HuH-7.5 (cell line): ENCODE data around the gene TREM1.

Experiments used
- DNase-seq: peaks from one replicate; pipeline ENCODE4 v3.0.0; 2011; ENCODE audit warnings: low spot score

Gene TREM1

DNA sequence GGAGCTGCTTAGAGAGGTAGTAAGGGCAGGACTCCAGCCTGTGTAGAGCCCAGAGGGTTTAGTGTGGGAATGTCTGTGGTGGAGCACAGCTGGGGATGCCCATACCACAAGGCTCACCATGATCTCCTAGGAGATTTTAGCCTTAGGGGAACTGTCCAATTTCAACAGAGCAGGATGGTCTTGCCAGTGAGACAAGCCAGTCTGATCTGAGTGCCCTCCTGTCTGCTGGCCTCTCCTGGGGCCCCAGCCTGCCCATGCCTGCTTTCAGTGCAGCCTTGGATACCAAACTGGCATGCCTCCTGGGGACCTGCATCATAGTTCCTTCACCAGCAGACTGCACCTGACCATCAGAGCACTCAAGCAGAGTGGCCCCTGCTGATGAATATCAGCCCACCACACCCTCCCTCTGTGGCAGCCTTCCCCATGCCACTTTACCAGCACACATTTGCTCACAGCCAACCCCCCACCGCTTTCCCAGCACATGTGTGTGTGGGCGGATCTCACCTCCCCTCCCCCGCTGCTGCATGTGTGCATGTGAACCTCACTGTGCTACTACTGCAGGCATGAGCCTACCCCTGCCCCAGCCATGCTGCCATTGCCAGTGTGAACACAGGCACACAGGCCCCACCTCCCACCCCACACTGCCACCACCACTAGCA, 7.9 kb upstream of the TREM1 start:
- no peak for DNase-seq

DNA sequence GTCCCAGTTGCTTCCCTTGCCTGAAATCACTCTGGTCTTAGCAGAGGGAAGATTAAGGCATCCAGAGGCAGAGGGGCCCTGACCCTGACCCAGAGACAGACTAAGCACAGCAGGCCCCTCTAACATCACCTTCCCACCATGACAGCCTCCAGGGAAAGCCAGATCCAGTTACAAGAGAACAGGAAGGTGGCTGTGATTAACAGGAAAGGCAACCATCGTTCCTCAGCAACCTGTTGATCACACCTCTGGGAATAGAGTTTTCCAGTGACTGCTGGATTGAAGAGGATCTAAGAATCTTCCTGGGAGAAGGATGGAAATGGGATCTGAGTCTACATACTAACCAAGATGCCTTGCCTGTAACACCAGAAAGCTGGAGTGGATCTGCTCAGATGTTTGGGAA, 5.2 kb upstream of the TREM1 start:
- no peak for DNase-seq

DNA sequence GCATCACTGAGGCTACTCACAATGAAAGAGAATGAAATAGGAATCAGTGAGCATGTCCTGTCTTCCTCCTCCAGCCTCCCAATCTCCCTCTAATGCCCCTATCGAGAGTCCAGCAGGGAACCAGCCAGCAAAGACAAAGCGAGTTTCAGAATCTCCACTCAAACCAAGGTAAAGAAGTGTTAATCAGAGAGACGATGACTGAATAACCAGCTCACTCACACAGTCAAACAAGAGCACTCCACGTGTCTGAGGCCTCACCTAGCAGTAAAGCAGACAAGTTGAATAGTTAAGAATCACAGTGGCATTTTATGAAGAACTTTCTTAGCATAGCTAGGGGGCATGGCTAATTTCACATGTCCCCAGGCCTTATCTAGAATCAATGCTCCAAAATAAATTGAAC, 3.3 kb upstream of the TREM1 start:
- DNase-seq = no peak

DNA sequence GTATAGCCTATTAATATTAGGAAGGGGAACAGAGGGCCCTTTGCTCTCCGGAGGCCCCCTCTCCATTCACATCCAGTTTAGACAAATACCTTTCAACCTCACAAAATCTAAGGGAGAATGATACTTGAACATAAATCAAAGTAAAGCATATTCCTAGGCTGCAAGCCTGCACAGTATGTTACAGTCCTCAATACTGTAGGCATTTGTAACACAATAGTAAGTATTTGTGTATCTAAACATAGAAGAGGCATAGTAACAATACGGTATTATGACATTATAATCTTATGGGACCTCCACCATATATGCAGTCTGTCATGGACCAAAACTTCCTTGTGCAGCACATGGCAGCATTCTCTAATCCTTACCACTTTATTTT, 2.3 kb upstream of the TREM1 start:
- DNase-seq = no peak

DNA sequence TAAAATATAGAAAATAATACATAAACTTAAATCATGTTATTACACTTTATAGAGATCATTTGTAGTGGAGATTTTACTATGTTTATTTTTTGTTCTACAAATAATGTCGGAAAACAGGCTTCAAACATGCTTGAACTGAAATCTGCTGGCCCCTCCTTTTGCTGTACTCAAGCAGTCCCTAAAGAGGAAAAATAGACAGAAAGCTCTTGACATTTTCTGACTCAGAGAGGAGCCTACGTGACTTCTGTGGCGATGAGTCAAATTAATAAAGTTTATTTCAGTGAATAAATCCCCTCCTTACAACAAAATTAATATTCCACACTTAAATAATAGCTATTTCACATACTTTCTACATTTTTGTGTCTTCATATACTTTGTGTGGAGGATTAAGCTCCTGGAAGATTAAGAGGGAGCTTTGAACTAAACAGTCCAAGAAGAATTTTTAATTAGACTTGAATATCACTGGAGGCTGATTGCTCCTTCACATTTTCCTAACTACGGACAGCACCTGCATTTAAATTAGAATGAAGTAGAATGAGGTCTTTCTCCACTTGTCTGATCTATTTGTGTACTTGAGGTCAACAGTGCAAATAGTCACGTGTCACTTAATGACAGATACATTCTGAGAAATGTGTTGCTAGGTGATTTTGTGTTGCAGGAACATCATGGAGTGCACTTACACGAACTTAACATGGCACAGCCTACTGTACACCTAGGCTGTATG, 1.7 kb upstream of the TREM1 start:
- no peak for DNase-seq

DNA sequence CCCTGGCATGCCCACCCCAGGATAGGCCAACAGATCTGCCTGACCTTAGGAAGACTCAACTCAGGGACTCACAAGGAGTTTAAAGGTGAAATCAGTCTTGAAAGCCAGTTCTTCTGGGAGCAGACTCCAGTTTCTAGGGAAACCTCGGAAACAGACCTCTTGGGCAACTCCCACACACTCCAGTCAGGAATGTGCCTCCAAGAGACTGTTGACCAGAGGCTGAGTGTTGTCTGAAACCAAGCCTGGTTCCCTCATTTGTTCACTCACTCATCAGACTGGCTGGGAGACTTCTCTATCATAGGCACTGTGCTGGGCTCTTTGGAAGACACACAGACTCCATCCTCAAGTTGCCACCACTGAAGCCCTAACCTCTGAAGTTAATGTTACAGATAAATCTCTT, 1.8 kb downstream of the TREM1 start:
- no peak for DNase-seq

DNA sequence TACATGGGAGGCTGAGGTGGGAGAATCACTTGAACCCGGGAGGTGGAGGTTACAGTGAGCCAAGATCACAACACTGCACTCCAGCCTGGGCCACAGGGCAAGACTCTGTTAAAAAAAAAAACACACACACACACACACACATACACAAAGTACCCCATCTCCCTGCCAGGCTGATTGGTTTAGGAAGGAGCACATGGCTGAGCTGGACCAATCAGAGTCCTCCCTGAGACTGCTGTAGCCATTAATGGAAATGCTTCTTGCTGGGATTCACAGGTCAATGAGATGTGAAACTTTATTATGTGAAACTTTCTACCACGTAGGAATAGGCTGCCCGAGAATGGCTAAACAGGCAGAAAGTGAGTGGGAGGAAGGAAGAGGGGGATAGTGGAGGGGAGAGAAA, 2.9 kb downstream of the TREM1 start:
- no peak for DNase-seq

DNA sequence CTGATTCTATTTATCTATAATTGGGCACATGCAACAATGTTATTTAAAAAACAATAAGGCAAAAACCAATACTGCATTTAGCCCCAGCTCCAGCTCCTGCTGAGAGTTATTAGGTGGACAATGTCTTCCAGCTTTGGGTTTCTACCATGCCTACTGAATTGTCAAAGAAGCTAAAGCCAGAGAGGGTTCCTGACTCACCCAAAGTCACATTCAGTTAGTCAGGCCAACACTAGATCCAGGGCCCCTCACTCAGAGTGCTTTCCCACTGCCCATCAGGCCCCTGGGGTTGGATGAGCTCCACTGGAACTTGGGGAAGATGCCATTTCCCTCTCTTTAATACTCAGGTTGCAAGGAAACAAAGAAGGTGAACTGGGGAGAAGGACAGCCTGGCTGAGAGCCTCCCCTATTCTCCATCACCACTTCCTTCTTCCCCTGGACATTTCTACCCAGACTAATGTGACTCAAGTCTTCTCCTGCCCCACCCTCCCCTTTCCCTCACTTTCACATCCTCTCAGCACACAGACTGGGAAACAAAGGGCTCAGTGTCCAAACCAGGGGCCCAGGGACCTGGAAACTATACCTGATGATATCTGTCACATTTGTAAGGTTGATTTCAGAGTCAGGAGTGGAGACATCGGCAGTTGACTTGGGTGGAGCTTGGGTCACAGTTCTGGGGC, 6.0 kb downstream of the TREM1 start:
- DNase-seq = no peak

DNA sequence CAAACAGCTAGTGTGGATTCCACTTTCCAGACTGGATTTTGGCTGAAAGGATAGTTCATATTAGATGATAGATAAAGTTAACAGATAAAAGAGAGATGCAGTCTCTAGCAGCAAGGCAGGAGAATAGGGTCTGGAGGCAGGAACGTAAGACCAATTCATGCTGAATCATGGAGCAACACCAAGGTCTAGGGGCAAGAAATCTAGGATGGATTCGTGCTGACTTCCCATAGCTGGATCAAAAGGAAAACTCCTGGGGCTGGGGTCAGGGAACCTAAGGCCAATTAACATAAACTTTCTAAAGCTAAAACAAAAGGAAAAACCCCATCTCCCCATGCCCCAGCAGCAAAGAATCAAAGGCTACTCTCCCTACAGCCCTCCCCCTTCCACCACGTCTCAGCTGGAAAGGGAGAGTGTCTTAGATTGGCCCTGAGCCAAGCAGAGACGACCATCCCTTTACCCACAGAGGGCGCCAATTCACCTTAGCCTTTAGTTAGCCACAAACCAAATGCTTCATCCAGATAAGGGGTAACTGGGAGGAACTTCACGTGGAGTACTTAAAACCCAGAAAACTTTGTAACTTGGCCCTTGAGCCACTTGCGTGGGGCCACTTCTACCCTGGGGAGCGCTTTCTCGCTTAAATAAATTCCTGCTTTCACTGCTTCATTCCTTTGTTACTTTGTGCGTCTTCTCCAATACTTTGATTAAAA, 7.6 kb downstream of the TREM1 start:
- DNase-seq = peak; percentile 22

DNA sequence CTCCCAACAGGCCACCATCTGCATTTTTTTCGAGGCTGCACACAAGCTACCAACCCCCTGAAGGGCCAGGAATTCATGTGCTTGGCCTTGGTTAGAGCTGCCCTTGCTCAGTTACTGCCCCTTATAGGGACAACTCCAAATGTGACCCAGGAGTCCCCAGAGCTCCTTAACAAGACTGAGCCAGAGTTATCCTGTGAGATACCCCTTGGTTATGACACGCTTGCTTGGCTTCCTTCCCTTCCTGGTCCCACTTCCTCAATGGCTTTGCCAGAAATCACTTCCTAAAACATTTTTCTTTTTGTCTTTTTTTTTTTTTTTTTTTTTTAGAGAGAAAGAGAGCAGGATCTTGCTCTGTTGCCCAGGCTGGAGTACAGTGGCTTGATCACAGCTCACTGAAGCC, 8.9 kb downstream of the TREM1 start:
- DNase-seq = no peak

DNA sequence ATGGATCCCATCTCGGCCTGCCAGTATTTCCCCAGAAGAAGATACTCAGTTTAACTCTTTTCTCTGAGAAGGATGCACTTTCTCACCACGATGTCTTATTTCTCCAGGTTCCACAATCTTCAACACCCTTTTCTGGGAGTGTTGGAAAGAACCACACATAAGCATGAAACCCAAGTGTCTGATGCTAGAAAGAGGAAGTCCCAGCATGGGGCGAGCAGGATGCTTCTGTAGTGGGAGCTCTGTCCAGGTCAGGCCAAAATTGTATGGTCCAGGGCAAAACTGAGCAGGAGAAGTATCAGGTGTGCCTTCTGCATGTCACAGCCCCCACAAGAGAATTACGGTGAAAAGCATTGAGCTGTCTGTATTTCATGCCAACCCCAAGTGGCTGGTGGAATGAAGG, 11.0 kb downstream of the TREM1 start:
- no peak for DNase-seq

DNA sequence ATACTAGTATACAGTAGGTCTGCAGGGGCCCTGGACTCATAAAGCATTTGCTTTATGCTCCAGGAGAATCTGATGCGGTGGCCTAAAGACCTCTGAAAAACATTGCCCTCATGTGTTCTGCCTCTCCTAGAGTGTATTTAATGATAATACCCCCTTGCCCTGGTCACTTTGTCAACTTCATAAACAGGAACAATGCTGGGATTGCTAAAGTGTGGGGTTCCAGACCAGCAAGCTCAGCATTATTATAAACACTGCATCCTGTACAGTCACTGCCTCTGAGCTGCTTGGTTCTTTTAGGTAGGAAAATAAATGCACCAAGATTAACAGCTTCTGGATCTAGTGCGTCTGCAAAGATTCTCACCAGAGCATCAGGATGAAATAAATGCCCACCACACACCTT, 12.2 kb downstream of the TREM1 start:
- no peak for DNase-seq

DNA sequence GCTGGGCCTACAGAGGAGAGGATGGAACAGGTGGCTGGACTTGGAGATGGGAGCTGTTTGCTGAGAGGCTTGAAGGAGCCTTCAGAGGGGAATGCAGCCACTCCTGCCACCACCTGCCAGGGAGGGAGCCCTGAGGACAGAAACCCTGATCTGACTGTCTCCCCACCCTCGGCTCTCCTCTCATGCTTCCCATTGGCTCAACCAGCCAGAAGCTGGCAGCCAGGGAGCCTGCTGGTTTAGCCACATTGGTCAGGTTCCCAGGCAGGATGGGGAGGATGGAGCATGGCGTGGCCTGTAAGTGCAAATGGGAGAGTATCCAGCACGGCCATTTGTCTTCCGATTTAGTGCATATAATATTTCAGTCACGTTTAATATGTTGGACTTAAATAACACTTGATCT, 12.8 kb downstream of the TREM1 start:
- no peak for DNase-seq

DNA sequence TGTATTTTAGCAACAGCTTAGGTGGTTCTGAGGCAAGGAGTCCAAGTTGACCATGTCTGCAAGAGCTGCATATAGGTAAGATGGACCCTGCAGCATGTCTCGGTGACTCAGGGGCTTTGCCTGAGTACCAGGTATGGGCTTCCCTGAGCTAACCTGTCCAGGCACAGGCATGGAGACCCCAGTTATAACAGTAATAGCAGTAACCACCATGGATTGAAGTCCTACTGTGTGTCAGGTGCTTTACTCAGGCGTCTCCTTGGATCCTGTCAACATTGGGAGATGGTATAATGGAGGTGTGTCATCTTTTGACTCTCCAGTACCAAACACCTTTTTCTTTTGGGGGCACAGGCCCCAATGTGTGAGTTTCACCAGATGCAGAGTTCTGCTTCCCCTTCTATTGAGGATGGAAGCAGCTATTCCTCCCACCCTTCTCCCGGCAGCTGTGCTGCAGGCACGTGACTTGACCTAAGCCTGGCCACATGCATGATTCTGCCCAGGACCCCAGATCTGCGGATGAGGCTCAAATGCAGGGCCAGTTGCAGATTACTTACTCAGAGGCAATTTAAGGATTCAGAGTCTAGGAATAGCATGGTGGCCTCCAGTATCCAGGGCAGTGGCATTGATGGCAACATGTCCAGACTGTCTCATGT, 13.8 kb downstream of the TREM1 start:
- DNase-seq = no peak

DNA sequence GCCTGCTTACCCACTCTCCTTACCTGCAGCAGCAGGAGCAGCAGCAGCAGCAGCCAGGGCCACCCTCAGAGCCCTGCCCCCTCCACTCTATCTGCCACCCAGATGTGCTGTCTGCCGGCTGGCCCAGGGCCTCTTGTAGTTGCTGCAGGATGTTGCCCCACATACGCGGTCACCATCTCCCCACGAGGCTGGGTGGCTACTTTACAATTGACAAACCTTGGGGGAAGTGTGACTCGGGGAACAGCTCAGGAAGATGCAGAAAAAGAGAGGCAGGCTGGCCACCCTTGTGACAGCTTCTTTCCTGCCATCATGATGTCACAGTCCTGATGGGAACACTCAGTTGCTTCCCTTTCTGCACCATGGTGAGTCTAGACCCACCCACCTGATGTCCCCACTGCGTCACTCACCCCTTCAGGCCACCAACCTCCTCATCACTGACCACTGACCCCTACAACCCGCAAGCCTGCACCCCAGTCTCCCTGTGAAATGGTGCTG, 14.5 kb downstream of the TREM1 start:
- DNase-seq = no peak

DNA sequence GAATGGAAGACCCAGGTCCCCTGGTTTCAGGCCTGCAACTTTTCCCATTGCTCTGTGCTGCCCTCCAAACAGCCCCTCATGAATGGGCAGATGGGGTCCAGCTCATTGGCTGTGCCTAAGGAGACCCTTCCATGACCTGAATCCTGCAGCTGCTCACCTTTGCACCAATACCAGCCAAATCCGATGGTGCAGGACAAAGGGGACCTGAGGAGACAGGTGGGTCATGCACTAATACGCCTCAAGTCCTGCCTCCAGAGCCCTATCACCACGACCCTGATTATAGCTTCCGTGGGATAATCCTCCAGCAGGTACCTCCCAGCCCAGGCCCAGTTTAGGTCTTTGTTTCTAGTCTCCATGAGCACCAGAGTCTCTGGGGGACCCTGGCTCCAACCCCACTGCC, 16.8 kb downstream of the TREM1 start:
- DNase-seq = no peak

DNA sequence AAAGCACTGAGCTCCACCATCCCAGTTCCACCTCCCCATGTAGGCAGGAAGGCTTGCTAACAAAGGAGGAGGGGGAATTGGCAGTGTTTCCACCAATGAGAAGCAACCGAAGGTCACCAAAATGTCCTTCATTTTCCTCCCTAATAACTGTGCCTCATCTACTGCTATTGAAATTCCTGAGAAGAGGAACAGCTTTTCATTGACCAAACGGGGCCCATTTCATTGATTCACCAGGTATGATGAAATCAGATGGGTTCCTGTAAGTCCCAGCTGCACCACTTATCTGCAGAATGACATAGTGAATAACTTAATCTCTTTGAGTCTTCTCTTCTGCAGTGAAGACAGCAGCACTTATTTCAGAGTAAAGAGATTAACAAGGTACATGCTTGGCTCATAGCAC, 17.3 kb downstream of the TREM1 start:
- DNase-seq = no peak

DNA sequence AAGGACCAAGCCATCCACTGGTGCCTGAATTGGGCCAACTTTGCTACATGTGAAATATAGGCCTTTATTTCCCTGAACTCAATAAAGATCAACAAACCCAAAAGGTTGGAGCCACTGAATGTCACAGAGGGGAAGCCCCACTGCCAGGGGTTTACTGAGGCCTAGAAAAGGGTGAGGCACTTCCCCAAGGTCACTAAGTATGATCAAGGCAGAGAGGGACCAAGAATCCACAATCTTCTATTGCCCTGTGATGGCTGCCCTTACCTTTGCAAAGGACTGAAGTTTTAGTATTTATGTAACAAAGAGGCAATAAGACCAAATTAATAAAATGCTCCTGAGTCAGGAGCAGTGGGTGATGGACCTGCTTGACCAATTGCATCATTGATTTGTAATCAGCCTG, 18.0 kb downstream of the TREM1 start:
- DNase-seq = no peak

DNA sequence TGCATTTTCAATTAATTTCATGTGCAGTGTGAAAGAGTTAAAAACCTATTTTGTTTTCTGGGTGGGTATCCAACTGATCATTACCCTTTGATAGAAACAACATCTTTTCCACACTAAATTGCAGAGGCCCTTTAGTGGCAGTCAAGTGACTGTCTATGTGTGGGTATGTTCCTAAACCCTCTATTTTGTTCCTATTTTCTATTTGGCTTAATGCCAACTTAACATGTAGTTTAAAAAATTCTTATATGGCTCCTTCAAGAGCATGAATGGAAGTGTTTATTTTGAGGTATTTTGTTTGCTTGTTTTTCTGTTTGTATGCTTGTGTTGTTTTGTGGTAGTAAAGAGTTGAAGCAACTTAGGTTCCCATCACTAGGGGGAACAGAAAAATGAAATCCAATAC, 19.9 kb downstream of the TREM1 start:
- DNase-seq = no peak

DNA sequence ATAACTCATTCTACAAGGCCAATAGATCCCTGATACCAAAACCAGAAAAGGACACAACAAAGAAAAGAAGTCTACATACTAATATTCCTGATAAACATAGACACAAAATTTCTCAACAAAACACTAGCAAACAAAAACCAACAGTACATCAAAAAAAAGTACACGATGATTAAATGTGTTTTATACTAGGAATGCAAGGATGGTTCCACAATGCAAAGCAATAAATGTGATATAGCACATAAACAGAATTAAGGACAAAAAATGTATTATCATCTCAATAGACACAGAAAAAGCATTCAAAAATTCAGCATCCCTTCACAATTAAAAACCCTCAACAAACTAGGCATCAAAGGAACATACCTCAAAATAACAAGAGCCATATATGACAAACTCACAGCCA, 23.2 kb downstream of the TREM1 start:
- DNase-seq = no peak

DNA sequence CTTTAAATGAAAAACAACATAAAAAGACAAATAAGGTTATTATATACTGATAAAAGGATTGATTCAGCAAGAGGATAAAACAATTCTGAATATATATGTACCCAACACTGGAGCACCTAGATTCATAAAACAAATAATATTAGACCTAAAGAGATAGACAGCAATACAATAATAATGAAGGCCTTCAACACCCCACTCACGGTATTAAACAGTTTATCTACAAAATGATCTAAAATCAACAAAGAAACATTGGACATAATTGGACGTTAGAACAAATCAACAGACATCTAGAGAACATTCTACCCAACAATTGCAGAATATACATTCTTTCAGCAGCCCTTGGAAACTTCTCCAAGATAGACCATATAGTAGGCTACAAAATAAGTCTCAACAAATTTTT, 24.1 kb downstream of the TREM1 start:
- DNase-seq = no peak

DNA sequence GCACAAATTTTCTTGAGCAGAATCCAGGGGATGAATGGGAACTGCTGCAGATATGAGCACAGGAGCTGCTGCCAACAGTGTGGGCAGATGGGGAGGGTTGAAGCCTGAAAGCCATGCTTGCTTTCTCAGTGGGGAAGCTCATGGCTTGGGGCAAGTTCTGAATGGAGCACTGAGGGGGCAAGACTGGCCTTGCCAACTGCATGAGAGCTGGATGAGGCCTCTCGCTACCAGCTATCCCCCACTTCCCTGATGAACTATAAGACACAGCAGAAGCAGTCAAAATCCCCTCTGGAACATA, 28.3 kb downstream of the TREM1 start:
- no peak for DNase-seq
